KMS-11 (cell line): ENCODE data around the gene ADCY5.

Source experiments
- H2AFZ ChIP-seq: fragments of 200-600 bp; sonication (generic); 2 replicates; pipeline ENCODE4 v1.6.1; 2016; ENCODE audit warnings: antibody characterized with exemption, mixed run types, low read depth
- H3K27ac ChIP-seq: fragments of 200-600 bp; sonication (generic); 2 replicates; pipeline ENCODE4 v1.6.1; 2016; ENCODE audit warnings: mild to moderate bottlenecking, mixed run types
- H3K27me3 ChIP-seq: fragments of 200-600 bp; sonication (generic); 2 replicates; pipeline ENCODE4 v1.6.1; 2017; ENCODE audit warnings: mild to moderate bottlenecking, low read depth, mixed run types, moderate library complexity; ENCODE audit not compliant: insufficient read depth
- H3K36me3 ChIP-seq: fragments of 200-600 bp; sonication (generic); 2 replicates; pipeline ENCODE4 v1.6.1; 2017; ENCODE audit warnings: mild to moderate bottlenecking, mixed run types; ENCODE audit not compliant: insufficient read depth
- H3K4me1 ChIP-seq: fragments of 200-600 bp; sonication (generic); 2 replicates; pipeline ENCODE4 v1.6.1; 2016; ENCODE audit warnings: mild to moderate bottlenecking, low read depth, mixed run types; ENCODE audit not compliant: poor library complexity, severe bottlenecking
- H3K4me2 ChIP-seq: fragments of 200-600 bp; sonication (generic); 2 replicates; pipeline ENCODE4 v1.7.0; 2016; ENCODE audit warnings: mild to moderate bottlenecking, mixed run types
- H3K4me3 ChIP-seq: fragments of 200-600 bp; sonication (generic); IDR thresholded peaks from 2 replicates; pipeline ENCODE4 v1.6.1; 2017; ENCODE audit warnings: low read depth, low read length, mixed read lengths; ENCODE audit not compliant: insufficient read depth
- H3K79me2 ChIP-seq: fragments of 200-600 bp; sonication (generic); 2 replicates; pipeline ENCODE4 v1.6.1; 2016; ENCODE audit warnings: low read depth, mixed run types; ENCODE audit not compliant: insufficient read depth
- H3K9ac ChIP-seq: fragments of 200-600 bp; sonication (generic); 2 replicates; pipeline ENCODE4 v1.6.1; 2016; ENCODE audit warnings: mild to moderate bottlenecking, mixed run types
- H4K20me1 ChIP-seq: fragments of 200-600 bp; sonication (generic); 2 replicates; pipeline ENCODE4 v1.6.1; 2016; ENCODE audit warnings: mild to moderate bottlenecking, mixed run types; ENCODE audit not compliant: insufficient read depth
- TF ChIP-seq, protein P1 (sequence below): fragments of 200-600 bp; sonication (generic); conservative IDR thresholded peaks from 2 replicates; pipeline ENCODE4 v1.6.1; 2017; ENCODE audit warnings: low read depth, mild to moderate bottlenecking, antibody characterized with exemption, low read length, moderate library complexity, mixed read lengths

The ADCY5 gene

DNA sequence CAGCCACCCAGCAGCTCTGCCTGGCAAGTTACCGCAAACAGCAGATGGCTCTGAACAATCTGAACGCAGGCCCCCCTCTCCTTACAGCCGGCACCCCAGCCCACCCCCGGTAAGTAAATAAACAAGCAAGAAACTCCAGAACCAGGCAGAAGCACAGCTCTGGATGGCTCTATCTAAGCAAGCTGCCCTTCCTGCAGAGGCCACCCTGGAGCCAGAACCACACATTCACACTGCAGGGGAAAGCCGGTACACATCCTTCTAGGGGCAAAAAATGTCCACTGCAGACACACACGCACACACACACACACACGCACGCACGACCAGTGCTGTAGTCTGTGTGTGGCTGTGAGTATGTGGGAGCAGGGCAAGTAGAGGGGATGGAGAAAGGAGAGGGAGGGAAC lies 63.9 kb downstream of the ADCY5 start:
- no peak overlapping the region for H2AFZ ChIP-seq
- TF ChIP-seq, protein P1, sequence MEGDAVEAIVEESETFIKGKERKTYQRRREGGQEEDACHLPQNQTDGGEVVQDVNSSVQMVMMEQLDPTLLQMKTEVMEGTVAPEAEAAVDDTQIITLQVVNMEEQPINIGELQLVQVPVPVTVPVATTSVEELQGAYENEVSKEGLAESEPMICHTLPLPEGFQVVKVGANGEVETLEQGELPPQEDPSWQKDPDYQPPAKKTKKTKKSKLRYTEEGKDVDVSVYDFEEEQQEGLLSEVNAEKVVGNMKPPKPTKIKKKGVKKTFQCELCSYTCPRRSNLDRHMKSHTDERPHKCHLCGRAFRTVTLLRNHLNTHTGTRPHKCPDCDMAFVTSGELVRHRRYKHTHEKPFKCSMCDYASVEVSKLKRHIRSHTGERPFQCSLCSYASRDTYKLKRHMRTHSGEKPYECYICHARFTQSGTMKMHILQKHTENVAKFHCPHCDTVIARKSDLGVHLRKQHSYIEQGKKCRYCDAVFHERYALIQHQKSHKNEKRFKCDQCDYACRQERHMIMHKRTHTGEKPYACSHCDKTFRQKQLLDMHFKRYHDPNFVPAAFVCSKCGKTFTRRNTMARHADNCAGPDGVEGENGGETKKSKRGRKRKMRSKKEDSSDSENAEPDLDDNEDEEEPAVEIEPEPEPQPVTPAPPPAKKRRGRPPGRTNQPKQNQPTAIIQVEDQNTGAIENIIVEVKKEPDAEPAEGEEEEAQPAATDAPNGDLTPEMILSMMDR: no peak
- H3K79me2 ChIP-seq: no peaks in the 10 kb centered on the region
- no peaks in the 10 kb centered on the region for H3K4me1 ChIP-seq
- H3K9ac ChIP-seq: no peak overlapping the region
- no peak overlapping the region for H3K4me3 ChIP-seq
- no peak overlapping the region for H3K4me2 ChIP-seq
- H3K27ac ChIP-seq: no peak overlapping the region
- no peaks in the 10 kb centered on the region for H3K36me3 ChIP-seq
- no peaks in the 10 kb centered on the region for H3K27me3 ChIP-seq
- H4K20me1 ChIP-seq: no peaks in the 10 kb centered on the region

- no peak overlapping the region for H3K9ac ChIP-seq
- no peak overlapping the region for H2AFZ ChIP-seq
- no peaks in the 10 kb centered on the region for H3K4me1 ChIP-seq
- no peaks in the 10 kb centered on the region for H3K27me3 ChIP-seq
- H3K4me2 ChIP-seq: no peak overlapping the region
- H3K4me3 ChIP-seq: no peak overlapping the region
- no peak overlapping the region for H3K27ac ChIP-seq
- TF ChIP-seq, protein P1: no peak
- H4K20me1 ChIP-seq: no peaks in the 10 kb centered on the region
- no peaks in the 10 kb centered on the region for H3K79me2 ChIP-seq
- H3K36me3 ChIP-seq: no peaks in the 10 kb centered on the region
Measured at GRCh38 chr3:123384256-123384655, 64.6 kb downstream of the ADCY5 start.

- no peak overlapping the region for H3K4me2 ChIP-seq
- H3K27ac ChIP-seq: no peak overlapping the region
- H2AFZ ChIP-seq: no peak overlapping the region
- no peaks in the 10 kb centered on the region for H3K27me3 ChIP-seq
- H3K9ac ChIP-seq: no peak overlapping the region
- H3K79me2 ChIP-seq: no peaks in the 10 kb centered on the region
- H3K4me3 ChIP-seq: no peak overlapping the region
- H3K4me1 ChIP-seq: no peaks in the 10 kb centered on the region
- H4K20me1 ChIP-seq: no peaks in the 10 kb centered on the region
- TF ChIP-seq, protein P1: no peak
- H3K36me3 ChIP-seq: no peaks in the 10 kb centered on the region
Measured at GRCh38 chr3:123383091-123384053, 65.5 kb downstream of the ADCY5 start.

GRCh38 chr3:123380261-123380660 lies 68.6 kb downstream of the ADCY5 start:
- Histone ChIP-seq H3K4me2 (no peak overlapping the region), H4K20me1 (no peaks in the 10 kb centered on the region), H3K9ac (no peak overlapping the region), H3K79me2 (no peaks in the 10 kb centered on the region), H3K27ac (no peak overlapping the region), H3K4me1 (no peaks in the 10 kb centered on the region), H3K27me3 (no peaks in the 10 kb centered on the region), H2AFZ (no peak overlapping the region), H3K36me3 (no peaks in the 10 kb centered on the region), H3K4me3 (no peak overlapping the region)
- TF ChIP-seq, protein P1: no peak
